Measurements from ENCODE around the gene MEIS2.

Gene MEIS2

GRCh38 chr15:37072181-37072580, 28.2 kb downstream of the MEIS2 start:
- no peak for DNase-seq

DNA sequence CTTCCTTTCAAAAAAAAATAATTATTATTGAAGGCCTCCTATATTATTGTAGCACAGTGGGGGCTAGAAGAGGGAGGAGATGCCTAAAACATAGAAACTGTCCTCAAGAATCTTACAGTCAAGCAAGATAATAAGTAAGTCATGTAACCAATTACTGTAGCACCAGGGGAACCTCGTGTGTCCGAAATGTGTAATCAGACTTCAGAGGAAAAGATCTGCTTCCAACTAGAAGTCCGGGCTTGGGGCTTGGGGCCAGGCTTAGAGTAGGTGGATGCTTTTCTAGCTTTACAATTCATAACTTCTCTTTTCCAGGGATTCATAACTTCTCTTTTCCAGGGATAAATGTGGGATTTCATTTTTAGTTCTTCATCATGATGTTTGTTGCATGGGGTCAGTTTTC, 29.2 kb downstream of the MEIS2 start:
- DNase-seq: no peak

DNA sequence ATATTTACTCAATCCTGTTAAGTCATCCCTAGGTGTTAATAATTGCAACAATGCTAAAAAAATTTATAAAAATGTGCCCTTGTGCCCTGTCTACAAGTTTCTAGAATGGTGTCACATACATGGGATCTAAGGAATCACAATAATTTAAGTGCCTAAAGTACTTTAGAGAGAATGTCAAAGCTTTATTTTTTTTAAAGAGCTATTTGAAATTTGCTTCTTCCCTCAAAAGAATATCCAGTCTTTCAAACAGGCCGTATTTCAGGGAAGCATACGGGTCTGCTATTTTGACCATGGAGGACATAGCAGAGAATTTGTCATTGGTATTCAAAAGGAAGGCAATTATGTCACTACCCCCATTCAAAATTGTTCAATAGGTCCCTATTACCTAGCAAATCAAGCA, 29.7 kb downstream of the MEIS2 start:
- no peak for DNase-seq

DNA sequence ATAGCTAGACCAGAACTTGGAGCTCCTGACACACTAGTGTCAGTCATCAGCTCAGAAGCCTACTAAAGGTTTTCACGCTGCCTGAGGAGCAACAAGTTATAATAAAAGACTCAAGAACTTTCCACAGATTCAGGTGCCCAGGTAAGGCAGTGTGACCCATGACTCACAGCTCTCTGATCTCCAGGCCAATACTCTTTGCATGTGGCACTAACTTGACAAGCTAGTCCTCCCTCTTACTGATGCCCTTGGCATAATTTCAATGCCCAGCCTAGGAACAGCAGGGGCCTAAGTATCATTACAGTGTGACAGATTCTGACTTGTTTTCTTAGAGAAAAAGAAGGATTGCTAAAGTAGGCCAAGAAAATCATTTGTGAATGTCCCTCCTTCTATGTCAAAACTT, 38.4 kb downstream of the MEIS2 start:
- DNase-seq: no peak

DNA sequence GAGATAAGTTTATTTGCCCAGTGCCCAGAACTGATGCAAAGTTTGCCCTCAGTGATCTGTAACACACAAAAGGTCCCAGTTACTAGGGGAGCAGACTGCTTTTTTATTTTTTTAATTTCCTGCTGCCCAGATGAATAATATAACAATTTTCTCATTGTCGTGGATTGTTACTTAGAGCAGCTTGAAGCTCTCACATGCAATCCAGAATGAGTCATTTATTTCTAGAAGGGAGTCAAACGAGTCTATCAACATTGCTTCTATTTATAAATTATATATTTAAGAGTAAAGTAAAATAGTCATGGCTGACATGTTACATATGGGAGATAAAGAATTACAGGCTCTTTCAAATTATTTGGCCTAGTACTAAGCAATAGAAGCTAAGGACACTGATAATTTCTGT, 41.3 kb downstream of the MEIS2 start:
- no peak for DNase-seq

GRCh38 chr15:37058316-37058985, 41.9 kb downstream of the MEIS2 start:
- no peak for DNase-seq

DNA sequence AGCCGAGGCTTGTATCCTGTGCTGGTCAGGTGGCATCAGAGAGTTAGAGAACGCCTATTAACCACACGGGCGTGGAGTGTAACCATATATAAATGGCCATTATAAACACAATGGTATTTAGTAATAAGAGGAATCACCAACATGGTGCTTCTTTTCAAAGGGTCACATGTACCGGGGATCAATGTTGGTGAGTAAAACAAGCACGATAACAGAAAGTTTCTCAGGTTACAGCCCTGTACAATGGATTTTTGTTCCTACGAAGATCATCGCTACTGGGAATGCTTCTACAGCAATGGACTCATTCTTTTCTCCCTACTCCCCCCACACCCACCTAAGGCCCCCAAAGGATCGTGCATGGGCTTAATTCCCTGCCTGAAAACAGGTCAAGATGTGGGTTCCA, 42.5 kb downstream of the MEIS2 start:
- no peak for DNase-seq

DNA sequence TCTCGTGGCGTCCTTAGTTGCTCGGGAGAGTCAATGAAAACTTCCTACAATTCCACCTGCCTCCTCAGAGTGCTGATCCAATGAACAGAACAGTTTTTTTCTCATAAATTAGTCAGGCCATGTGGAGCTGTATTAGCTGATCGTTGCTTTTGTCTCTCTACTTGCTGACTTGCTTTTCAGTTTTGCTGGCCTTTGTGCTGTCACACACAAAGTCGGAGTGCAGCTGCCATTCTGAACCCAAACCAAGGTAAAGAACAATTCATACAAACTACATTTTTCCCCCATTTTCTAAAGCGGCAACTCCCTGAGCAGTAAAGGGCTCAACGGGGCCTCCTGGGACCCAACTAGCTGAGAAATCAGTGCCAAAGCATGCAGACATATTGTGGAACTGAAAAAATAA, 43.1 kb downstream of the MEIS2 start:
- DNase-seq: no peak

- DNase-seq: no peak
Measured at GRCh38 chr15:37056177-37057121, 43.9 kb downstream of the MEIS2 start.

- no peak for DNase-seq
Measured at GRCh38 chr15:37055481-37055880, 44.9 kb downstream of the MEIS2 start.

GRCh38 chr15:37054336-37054735, 46.0 kb downstream of the MEIS2 start:
- no peak for DNase-seq

GRCh38 chr15:37053166-37053565, 47.2 kb downstream of the MEIS2 start:
- DNase-seq: no peak

GRCh38 chr15:37050345-37050744, 50.0 kb downstream of the MEIS2 start:
- no peak for DNase-seq

DNA sequence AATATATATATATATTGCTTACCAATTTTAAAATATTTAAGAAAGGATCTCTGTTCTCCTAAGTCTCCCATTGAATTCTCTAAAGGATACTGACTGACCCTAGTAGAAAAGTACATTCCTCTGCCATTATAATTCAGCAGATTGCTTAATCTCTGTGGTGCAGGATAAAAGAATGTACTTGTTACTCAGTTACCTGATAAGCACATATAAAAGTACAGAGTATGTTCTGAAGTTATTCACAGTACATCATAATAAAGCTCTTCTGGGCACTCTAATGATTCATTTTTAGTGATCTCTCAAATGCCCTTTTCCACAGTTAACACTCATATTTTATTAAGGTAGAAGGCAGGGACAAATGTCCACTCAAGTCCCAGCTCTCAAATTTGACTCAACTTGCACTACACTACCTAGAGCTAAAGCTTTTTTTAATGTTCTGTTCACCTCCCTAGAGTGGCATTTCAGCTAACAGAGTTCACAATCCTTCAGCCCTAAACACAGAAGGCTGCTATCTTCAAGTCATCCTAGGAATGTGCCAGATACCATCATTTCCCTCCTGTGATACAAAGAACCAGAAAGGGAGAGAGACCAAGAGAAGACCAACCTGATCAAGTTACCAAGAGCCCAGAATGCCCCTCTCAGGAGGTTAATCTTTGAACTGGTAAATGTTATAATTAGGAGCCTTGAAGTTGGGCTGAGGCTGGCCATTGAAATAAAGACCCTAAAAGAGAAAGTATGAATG, 53.3 kb downstream of the MEIS2 start:
- DNase-seq: no peak

DNA sequence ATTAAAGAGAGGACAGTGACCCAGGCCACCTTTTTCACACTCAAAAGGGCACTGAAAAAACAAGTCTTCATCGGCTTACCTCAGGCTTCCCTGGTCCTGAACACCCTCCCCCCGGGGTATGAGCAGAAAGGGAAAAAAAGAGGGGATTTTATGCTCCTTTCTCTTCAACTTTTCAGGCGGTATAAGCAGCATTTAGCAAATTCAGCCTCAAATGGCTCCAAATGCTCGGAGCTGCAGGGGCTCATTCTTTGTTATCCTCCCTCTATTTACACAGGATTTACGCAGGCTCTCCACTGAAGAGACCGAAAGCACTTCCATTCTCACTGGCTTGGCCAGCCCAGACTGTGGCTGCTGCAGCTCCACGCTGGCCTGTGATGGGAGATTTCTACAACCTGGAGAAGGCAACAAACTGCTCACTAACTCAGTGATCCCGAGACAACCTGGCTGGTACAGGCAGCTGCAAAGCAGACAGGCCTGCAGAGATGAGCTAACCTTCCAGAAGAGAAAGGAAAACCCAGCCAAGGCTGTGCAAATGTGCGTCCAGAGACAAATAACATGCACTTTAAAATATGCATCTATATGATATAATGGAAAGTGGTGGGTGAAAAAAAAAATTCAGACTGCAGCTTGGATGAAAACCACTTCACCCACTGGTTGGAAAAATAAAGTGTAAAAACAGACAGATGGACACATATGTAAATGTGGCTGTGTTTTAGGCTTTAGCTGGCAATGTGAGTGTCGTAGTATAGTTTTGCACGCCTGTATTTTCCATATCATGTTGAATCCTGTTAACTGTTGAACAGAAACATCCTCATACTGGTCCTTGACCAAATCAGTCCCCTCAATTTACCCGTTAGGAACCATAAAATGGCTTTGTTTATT, 54.2 kb downstream of the MEIS2 start:
- no peak for DNase-seq

DNA sequence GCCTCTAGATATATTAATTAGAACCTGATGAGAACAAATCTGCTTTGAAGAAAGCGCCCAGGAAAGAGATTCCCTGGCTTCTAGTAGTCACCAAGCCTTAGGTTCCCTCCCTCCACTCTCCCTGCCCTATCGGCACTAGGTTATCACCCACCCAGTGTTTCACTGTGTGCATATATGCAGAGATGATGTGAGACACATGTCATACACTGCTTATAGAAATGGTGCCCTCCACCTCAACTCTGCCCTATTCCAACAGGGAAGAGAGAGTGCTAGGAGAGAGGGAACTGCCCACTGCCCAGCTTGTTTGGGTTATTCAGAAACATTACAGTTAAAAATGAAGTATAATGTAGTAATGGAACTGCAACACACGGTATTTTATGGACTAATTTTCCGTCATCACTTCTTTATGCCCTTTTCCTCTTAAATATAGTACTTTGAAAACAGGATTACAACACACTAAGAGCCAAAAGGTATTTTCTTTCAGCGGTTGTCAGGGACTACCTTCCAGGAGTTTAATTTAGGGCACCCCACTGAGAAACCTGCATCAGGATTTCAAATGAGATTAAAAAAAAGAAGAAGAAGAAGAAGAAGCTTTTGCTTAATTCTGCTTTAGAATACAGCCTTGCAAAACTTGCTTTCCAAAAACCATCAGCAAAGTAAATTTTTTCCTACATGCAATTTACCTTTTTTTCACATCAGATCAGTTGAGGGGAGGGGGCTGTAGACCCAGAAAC, 55.3 kb downstream of the MEIS2 start:
- no peak for DNase-seq

GRCh38 chr15:37041836-37042235, 58.5 kb downstream of the MEIS2 start:
- no peak for DNase-seq

GRCh38 chr15:37041042-37041441, 59.3 kb downstream of the MEIS2 start:
- DNase-seq: no peak

GRCh38 chr15:37040072-37040742, 60.1 kb downstream of the MEIS2 start:
- DNase-seq: no peak

DNA sequence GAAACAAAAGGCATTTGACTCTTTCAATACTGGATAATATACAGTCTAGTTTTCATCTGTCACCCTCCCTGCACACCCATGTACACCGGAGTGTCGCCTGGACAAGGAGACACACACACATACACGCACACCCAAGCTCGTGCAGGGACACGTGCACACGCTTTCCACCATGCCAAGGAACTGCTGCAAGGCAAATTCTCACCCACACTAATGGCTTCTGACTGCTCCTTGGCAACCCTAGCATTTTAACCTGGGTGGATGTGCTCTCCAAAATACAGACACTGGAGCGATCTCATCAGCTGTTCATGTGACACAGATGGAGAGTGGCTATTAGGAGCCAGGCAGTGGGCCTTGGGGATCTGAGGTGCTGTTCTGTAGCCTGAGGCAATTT, 61.6 kb downstream of the MEIS2 start:
- DNase-seq: no peak
